Cerebellar nuclear complex (tissue), 1 donor: Measurements from ENCODE around the gene RTBDN.
A peak's percentile ranks its signal among the peaks of the same experiment; 100 is the strongest.

Experiments
- DNase-seq, 2 experiments: peaks; one replicate each; lab custom pipeline; 2025; lab: John Stamatoyannopoulos, UW

RTBDN gene

DNA sequence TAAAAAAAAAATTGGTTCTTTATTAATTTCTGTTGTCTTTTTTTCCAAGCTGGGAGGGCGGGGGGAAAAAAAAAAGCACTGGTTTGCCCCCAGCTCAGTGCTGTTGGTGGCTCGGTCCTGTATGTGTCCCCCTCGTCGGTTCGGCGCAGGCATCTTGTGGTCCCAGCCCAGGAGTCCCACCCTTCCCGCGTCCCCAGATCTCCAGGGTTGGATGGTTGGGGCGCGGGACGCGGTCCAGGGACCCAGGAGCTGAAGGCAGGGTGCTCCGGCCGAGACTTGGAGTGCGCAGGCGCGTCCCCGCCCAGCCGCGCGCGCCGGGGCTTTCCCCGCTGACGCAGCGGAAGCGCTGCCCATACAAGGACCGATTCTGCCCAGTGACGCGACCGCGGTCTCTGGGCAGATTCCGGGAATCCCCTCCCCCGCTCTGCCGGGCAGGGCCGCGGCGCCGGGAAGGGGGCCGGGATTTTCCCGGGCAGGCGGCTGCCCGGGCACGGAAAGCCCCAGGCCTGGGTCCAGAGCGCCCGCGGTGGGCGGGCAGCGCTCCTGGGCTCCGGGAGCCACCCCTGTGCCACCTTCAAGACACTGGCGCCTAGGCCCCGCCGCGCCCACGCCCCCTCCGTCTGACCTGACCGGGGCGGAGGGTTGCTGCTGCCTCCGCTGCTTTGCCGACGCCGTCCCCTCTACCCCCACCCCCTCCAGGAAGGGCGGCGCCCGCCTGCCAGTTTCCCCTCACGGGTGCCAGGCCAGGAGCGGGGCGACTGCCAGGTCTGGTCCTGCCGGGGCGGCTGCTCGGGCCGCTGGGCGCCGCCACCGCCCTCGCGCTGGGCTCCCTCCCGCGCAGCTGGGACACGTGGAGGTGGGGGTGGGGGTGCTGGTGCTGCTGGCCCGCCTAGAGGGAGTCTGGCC, 40.8 kb downstream of the RTBDN start:
- DNase-seq, result peak; percentile 59 to 70

DNA sequence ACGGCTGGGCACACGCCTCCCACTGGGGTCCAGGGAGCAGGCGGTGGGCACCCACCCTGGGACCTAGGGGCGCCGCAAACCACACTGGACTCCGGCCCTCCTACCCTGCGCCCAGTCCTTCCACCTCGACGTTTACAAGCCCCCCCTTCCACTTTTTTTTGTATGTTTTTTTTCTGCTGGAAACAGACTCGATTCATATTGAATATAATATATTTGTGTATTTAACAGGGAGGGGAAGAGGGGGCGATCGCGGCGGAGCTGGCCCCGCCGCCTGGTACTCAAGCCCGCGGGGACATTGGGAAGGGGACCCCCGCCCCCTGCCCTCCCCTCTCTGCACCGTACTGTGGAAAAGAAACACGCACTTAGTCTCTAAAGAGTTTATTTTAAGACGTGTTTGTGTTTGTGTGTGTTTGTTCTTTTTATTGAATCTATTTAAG, 41.5 kb downstream of the RTBDN start:
- no peak for DNase-seq

DNA sequence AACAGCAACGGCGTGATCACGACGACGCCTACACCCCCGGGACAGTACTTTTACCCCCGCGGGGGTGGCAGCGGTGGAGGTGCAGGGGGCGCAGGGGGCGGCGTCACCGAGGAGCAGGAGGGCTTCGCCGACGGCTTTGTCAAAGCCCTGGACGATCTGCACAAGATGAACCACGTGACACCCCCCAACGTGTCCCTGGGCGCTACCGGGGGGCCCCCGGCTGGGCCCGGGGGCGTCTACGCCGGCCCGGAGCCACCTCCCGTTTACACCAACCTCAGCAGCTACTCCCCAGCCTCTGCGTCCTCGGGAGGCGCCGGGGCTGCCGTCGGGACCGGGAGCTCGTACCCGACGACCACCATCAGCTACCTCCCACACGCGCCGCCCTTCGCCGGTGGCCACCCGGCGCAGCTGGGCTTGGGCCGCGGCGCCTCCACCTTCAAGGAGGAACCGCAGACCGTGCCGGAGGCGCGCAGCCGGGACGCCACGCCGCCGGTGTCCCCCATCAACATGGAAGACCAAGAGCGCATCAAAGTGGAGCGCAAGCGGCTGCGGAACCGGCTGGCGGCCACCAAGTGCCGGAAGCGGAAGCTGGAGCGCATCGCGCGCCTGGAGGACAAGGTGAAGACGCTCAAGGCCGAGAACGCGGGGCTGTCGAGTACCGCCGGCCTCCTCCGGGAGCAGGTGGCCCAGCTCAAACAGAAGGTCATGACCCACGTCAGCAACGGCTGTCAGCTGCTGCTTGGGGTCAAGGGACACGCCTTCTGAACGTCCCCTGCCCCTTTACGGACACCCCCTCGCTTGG, 42.1 kb downstream of the RTBDN start:
- no peak for DNase-seq

DNA sequence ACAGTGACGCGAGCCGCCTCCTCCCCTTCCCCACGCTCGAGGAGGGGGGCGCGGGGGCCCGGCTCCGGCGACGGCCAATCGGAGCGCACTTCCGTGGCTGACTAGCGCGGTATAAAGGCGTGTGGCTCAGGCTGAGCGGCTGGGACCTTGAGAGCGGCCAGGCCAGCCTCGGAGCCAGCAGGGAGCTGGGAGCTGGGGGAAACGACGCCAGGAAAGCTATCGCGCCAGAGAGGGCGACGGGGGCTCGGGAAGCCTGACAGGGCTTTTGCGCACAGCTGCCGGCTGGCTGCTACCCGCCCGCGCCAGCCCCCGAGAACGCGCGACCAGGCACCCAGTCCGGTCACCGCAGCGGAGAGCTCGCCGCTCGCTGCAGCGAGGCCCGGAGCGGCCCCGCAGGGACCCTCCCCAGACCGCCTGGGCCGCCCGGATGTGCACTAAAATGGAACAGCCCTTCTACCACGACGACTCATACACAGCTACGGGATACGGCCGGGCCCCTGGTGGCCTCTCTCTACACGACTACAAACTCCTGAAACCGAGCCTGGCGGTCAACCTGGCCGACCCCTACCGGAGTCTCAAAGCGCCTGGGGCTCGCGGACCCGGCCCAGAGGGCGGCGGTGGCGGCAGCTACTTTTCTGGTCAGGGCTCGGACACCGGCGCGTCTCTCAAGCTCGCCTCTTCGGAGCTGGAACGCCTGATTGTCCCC, 42.9 kb downstream of the RTBDN start, which contains the start of gene JUNB:
Gene JUNB (plus strand): TSS at position 142 of the 706 bp plus-strand sequence. CDS start 286 bp downstream, at position 428.
- DNase-seq, result peak; percentile 36 to 87

DNA sequence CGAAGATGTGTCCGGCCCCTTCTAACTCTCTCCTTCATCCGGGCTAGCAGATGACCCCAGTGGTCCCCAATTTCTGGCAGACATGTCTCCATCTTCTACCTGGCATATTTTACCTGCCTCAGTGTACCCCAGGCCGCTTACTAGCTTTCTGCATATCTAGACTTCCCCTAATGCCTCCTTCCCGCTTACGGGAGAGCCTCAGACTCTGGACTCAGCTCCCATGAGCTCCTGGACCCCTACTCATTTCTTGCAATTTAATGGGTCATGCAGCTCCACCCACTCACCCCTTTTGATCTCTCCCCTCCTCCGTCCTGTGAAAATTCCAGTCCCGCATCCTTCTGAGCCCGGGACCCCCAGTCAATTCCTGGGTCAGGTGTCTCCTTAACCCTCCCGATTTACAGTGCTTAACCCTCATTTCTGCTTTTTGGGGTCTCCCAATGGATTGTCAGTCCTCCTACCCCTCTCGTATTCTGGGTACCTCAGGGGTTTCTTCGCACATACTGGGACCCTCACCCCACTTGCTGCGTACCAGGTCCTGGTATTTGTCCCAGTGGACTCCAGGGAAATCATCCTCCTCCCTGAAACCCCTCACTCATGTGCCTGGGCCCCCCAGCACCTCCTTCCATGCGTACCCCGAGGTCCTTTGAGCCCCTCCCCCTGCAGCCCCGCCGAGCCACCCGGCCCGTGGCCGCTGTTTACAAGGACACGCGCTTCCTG, 43.6 kb downstream of the RTBDN start:
- DNase-seq, result no peak

DNA sequence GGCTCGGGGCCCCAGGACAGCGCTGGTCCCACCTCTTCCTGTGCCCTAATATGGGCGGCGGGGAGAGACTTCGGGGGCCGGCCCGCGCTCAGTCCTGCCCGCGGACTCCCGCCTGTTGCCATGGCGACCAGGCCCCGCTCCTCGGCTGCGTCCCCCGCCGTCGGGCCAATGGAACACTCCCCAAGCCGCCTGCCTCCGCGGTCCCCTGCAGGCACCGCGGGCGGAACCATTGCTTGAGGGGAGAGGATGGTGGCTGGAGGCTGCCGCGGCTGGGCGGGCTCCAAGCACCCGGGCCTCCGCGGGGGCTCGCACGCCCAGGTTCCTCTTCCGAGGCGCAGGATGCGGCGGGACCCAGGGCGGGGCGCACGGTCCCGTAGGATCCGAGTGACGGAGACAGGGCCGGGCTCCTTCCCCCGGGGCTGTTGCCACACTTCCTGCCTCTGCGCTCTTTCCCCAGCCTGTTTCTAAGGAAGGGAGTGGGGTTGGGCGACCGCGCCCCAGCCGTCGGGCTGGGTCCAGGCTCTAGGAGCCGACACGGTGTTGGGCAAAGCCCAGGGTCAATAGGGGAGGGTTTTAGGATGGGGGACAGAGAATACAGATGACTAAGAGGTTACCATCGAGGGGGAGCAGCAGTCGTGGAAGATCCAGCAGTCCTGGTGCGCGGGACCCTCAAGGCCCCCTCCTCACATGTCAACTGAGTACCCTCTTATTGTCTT, 44.3 kb downstream of the RTBDN start:
- peak; percentile 60 to 88 for DNase-seq

DNA sequence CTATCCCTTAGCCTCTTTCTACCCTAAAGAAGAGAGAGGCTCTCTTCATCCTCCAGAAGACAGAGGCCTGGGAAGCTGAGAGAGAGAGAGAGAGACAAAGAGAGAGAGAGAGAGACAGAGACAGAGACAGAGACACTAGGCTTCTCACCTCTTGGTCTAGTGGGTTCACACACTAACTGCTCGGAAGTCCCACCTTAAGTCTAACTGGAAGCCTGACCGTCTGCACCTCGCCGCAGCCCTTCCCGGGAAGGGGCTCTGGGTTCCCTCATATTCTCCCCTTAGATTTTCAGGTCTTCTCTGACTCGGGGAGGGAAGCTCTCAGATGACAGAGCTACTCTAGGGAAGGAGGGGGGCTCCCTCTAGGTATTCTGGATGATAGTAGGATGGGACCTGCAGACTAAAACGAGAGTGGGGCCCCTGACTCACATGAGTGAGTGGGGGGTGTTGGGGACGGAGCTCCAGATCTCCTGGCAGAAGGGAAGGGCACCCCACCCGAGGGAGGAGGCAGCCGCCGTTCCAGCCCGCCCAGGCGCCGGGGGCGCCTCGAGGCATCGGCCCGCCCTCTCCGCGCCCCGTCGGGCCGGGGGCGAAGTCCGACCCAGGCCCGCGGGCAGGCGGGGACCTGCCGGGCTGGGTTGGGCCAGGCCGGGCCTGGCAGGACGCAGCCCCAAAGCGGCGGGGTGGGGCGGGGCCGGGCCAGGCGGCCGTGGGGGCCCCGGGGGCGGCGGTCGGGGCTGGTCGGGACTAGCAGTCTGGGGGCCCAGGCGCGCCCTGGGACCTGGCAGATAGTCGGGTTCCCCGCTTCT, 45.1 kb downstream of the RTBDN start:
- no peak for DNase-seq

DNA sequence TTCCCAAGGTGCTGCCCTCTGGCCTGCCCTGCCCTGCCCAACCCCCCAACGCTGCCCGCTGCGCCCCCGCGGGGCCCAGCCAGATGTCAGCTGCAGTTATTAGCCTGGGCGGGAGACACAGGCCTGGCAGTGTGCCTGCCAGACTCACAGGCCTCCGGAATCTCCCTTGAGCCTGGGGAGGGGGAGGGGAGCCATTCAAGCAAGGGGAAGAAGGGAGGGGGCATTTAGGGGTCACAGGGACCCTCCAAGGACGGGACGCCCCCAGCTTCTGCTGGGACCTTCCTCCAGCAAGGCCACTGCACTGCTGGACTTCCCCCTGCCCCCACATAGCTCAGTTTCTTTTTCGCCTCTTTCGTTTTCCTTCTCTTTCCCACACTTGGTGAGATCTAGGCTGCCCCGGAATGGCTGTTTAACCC, 45.7 kb downstream of the RTBDN start:
- DNase-seq, result no peak

DNA sequence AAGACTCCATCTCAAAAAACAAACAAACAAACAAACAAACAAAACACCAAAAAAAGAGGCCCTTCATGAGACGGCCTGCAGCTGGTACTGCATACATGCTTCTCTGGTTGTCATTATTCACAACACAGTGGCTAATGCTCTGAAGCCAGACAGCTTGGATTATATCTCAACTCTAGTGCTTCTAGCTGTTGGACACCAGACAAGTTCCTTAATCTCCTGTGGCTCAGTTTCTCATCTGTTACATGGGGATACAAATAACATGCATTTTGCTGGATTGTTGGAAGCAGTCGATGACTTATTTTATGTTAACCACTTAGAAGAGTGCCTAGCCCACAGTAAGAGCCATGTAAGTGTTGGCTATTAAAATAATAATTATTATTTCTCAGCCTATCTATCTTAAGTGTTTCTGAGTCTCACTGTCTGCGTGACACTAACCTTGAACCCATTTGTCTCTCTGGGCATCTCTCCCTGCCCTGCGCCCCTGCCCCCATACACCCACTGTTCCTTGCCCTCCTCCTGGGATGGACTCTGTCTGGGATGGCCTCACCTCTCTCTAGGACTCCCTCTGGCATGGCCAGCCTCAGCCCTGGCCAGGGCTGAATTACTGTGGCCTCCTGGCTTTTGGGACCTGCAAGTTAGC, 46.2 kb downstream of the RTBDN start:
- no peak for DNase-seq

DNA sequence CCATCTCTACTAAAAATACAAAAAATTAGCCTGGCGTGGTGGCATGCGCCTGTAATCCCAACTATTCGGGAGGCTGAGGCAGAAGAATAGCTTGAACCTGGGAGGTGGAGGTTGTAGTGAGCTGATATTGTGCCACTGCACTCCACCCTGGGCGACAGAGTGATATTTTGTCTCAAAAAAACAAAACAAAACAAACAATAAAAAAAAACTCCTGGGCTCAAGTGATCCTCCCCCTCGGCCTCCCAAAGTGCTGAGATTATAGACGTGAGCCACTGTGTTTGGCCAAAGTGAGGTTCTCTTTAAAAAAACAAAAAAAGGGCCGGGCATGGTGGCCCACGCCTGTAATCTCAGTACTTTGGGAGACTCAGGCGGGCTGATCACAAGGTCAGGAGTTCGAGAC, 46.9 kb downstream of the RTBDN start:
- no peak for DNase-seq

DNA sequence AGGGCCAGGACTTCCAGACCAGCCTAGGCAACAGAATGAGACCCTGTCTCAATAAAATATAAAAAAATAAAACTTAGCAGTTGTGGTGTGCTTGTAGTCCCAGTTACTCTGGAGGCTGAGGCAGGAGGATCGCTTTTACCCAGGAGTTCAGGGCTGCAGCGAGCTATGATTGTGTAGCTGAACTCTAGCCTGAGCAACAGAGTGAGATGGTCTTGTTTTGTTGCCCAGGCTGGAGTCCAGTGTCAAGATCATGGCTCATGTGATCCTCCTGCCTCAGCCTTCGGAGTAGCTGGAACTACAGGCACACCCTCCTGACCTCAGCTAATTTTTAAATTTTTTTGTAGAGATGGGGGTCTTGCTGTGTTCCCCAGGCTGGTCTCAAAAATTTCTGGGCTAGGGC, 47.4 kb downstream of the RTBDN start:
- DNase-seq, result no peak

DNA sequence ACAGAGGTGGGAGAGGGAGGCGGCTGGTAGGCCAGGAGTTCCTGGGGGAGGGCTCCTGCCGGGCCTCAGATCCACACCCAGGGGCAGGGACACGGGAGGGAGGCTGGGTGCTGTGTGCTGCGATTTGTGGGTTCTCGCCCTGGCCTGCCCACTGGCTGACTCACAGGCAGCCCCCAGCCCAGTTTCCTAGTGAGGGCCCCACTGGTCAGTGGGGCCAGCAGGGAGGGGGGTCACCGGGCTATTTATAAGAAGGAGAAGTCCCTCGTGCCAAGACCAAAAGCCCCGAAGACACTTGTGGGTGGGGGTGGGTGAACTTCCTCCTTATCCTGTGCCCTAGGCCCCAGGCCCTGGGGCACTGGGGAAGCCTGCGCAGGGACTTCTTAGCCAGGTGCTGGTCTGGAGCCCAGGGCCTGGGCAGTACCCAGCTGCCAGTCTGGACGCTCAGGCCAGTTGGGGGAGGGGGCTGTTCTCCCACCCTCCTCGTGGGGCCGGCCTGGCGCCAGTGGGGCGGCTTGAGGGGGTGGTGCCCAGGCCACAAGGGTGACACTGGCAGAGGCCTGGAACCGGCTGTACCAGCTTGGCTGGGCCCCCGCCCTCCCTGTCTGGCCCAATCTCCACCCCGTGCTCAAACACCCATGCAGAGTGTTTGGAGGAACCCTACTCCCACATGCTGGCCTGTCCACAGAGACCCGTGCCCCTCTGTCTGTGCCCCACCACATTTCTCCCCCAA, 48.1 kb downstream of the RTBDN start:
- DNase-seq, result no peak

DNA sequence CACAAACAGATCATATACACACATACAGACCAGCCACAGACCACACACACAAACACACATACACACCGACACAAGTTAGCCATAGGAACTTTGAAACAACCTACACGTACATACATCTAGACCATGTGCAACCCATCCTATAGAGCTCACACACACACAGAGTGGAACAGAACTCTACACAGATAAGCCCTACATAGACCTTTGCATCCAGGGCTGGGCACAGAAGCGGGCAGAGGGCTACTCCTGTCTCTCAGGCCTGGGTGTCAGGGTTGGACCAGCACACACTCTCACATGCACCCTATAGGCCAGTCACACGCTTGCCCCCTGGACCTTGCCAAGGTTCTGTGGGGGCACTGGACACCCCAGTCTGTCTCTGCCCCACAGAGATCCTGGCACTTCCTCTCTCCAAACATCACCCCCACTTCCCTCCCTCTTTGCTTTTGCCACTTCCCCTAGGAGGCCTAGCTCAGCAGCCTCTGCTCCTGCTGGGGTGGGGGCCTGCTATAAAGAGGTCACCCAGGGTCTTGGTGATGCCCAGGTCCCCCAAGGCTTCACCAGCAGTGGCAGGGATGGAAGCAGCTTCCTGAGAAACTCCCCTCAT, 48.8 kb downstream of the RTBDN start:
- DNase-seq, result no peak

DNA sequence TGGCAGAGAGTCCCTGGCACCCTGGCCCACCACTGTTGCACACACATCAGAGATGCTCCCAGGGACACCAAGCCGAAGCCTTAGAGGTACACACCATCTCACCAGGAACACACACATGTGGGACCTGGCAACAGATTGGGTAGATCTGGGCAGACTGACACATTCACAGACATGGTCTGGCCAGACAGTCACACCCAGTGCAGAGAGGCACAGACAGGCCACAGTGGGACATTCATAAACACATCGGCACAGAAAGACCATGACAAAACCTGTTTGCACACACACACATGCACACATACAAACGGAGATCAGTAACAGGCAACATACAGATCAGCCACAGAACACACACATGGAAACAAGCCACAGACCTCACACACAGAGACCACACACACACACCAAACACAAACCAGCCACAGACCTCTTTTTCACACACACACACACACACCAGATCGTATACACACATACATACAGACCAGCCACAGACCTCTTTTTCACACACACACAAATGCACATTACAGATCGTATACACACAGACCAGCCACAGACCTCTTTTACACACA, 49.4 kb downstream of the RTBDN start:
- no peak for DNase-seq

DNA sequence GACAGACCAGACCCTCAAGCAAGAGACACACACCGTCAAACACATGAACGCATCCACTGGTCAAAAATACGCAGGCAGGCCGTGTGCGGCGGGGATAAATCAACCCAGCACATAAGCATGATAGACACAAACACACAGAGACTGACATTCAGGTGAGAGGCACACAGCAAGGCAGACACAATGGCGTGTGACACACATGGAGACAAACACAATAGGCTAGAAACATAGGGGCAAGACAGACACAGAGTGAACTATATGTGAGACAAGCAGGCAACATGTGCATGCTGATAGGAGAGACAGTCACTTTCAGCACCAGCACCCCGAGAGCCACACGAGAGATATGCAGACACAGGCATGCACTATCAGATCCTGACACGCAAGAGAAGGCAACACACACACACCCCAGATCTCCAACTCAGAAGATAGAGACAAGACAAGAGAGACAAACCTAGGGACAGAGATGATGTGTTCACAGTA, 49.9 kb downstream of the RTBDN start:
- no peak for DNase-seq

DNA sequence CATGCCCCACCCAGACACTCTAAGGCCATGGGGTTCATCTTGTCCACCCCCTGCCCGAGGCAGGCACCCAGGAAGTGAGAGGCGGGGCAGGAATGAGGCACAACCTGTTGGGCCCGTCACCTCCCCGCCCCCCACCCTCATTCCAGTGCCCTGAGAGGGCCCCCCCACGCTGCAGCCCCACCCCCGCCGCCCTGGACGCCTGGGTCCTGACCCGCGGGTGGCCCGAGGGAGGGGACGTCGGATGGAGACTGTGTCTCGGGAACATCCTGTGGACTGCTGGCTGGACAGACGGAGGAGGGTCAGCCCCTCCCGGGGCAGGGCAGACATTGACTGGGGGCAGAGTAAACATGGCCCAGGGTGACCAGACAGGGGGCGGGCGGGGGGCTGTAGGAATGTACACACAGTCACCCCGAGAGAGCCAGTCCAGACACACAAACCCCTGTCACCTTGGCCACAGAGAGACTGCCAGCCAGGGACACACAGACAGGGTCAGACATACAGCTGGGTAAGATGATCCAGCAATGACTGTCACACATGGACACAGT, 50.5 kb downstream of the RTBDN start:
- no peak for DNase-seq

DNA sequence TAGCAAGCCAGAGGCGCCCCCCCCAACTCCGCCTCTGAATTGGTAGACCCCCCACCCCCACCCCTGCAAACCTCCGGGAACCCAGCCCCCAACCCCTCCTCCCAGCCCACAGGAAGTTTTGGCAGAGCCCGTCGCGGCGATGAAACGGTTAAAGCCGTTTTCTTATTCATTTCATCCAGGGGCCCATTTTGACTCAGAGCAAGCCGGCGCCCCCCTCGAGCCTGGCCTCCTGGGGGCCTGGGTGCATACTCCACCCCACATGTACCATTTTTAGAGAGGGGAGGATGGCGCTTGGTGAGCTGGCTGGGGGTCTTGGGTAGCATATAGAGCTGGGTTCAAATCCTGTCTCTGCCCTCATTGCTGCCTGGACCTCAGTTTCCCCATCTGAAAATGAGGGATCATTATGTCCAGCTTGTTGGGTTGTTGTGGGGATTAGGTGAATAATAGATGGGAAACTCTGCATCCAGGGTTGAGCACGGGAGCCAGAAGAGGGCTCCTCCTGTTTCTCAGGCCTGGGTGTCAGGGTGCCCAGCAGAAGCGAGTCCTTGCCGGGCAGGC, 51.0 kb downstream of the RTBDN start:
- DNase-seq, result no peak
